WTC11 (cell line): ENCODE measurements around the gene LPAR3. TPM values are rescaled to one million over a fixed set of nuclear protein-coding genes. Genes with fewer than 3 reads are reported as not detected.

Experiments
- ATAC-seq: fragments of 200-7000 bp; cut with Tn5 transposase; 2 replicates; pipeline ENCODE4 v1.10.0; 2021; ENCODE audit warnings: mild to moderate bottlenecking, moderate library complexity
- CTCF ChIA-PET: fragments of 300-600 bp; sonication (Branson Sonifier 250); formaldehyde crosslinking; loops from one replicate; lab custom pipeline; 2021; ENCODE audit warnings: antibody characterized with exemption; lab: Charles Lee
- POLR2A ChIA-PET: fragments of 350-600 bp; sonication (Branson Sonifier 250); formaldehyde crosslinking; loops from one replicate; lab custom pipeline; 2021; ENCODE audit warnings: antibody characterized with exemption; lab: Charles Lee
- DNase-seq: peaks from one replicate; pipeline ENCODE4 v3.0.0; 2021; ENCODE audit warnings: low spot score
- H3K27ac Mint-ChIP-seq: 2 replicates; pipeline ENCODE4 v1.8.0; 2021; ENCODE audit warnings: mixed read lengths
- H3K27me3 Mint-ChIP-seq: 2 replicates; pipeline ENCODE4 v1.8.0; 2021; ENCODE audit warnings: low read depth, mild to moderate bottlenecking, moderate library complexity, mixed read lengths
- H3K36me3 Mint-ChIP-seq: 2 replicates; pipeline ENCODE4 v1.8.0; 2021; ENCODE audit warnings: mixed read lengths
- H3K4me1 Mint-ChIP-seq: 2 replicates; pipeline ENCODE4 v1.8.0; 2022; ENCODE audit warnings: mixed read lengths
- H3K4me3 Mint-ChIP-seq: 2 replicates; pipeline ENCODE4 v1.8.0; 2021; ENCODE audit warnings: mild to moderate bottlenecking, moderate library complexity, mixed read lengths
- H3K9me3 Mint-ChIP-seq: 2 replicates; pipeline ENCODE4 v1.8.0; 2021; ENCODE audit warnings: mixed read lengths
- ETV6 ChIP-seq: sonication (generic); formaldehyde crosslinking; IDR thresholded peaks from 2 replicates; pipeline ENCODE4 v1.8.1; 2022; ENCODE audit warnings: mild to moderate bottlenecking, missing genetic modification reagents
- FOXK1 ChIP-seq: sonication (generic); formaldehyde crosslinking; IDR thresholded peaks from 2 replicates; pipeline ENCODE4 v1.8.0; 2022; ENCODE audit warnings: mild to moderate bottlenecking, moderate library complexity, missing genetic modification reagents
- GRHL2 ChIP-seq: fragments of 250-450 bp; sonication (Bioruptor Pico); IDR thresholded peaks from 2 replicates; pipeline ENCODE4 v1.8.0; 2022; ENCODE audit warnings: mild to moderate bottlenecking, moderate library complexity; ENCODE audit not compliant: insufficient replicate concordance, severe bottlenecking
- HMGA2 ChIP-seq: fragments of 250-450 bp; sonication (Bioruptor Pico); IDR thresholded peaks from 2 replicates; pipeline ENCODE4 v1.4.0; 2021; ENCODE audit warnings: mild to moderate bottlenecking, moderate library complexity
- JAZF1 ChIP-seq: fragments of 250-450 bp; sonication (Bioruptor Pico); IDR thresholded peaks from 2 replicates; pipeline ENCODE4 v1.9.0; 2021; ENCODE audit warnings: moderate library complexity, mild to moderate bottlenecking, inconsistent platforms
- NFYB ChIP-seq: sonication (generic); formaldehyde crosslinking; conservative IDR thresholded peaks from 2 replicates; pipeline ENCODE4 v1.8.0; 2022; ENCODE audit warnings: low read depth, missing genetic modification reagents
- OVOL2 ChIP-seq: fragments of 250-450 bp; sonication (Bioruptor Pico); IDR thresholded peaks from 2 replicates; pipeline ENCODE4 v1.9.0; 2021; ENCODE audit warnings: mild to moderate bottlenecking, borderline replicate concordance
- RORB ChIP-seq: fragments of 250-450 bp; sonication (Bioruptor Pico); IDR thresholded peaks from 2 replicates; pipeline ENCODE4 v1.9.0; 2021; ENCODE audit warnings: mild to moderate bottlenecking
- TP53 ChIP-seq: sonication (generic); formaldehyde crosslinking; IDR thresholded peaks from 2 replicates; pipeline ENCODE4 v1.8.1; 2023; ENCODE audit warnings: mild to moderate bottlenecking, missing genetic modification reagents
- ZNF138 ChIP-seq: sonication (generic); formaldehyde crosslinking; conservative IDR thresholded peaks from 2 replicates; pipeline ENCODE4 v1.8.1; 2022; ENCODE audit warnings: mild to moderate bottlenecking, moderate library complexity, missing genetic modification reagents
- ZNF671 ChIP-seq: fragments of 250-450 bp; sonication (Bioruptor Pico); IDR thresholded peaks from 2 replicates; pipeline ENCODE4 v1.8.0; 2021; ENCODE audit warnings: mild to moderate bottlenecking
- total RNA-seq: library from RNA; stranded (reverse); gene quantifications from 3 replicates; pipeline ENCODE4 v1.2.3, GENCODE V29; 2021
- TF ChIP-seq, protein P1 (sequence below): sonication (generic); formaldehyde crosslinking; IDR thresholded peaks from 2 replicates; pipeline ENCODE4 v1.8.0; 2023; ENCODE audit warnings: missing genetic modification reagents, mild to moderate bottlenecking, borderline replicate concordance
- TF ChIP-seq, protein P2 (sequence below): fragments of 200-600 bp; IDR thresholded peaks from 2 replicates; pipeline ENCODE4 v1.8.0; 2022; ENCODE audit warnings: antibody characterized with exemption
- TF ChIP-seq, protein P3 (sequence below): sonication (generic); formaldehyde crosslinking; IDR thresholded peaks from 2 replicates; pipeline ENCODE4 v1.8.1; 2023; ENCODE audit warnings: mild to moderate bottlenecking, moderate library complexity, missing genetic modification reagents
- TF ChIP-seq, protein P4 (sequence below): sonication (generic); formaldehyde crosslinking; conservative IDR thresholded peaks from 2 replicates; pipeline ENCODE4 v1.8.1; 2022; ENCODE audit warnings: mild to moderate bottlenecking, missing genetic modification reagents
- TF ChIP-seq, protein P5 (sequence below): sonication (generic); formaldehyde crosslinking; IDR thresholded peaks from 2 replicates; pipeline ENCODE4 v1.8.0; 2022; ENCODE audit warnings: mild to moderate bottlenecking, missing genetic modification reagents
- TF ChIP-seq, protein P6 (sequence below): sonication (generic); formaldehyde crosslinking; IDR thresholded peaks from 2 replicates; pipeline ENCODE4 v1.8.1; 2023; ENCODE audit warnings: mild to moderate bottlenecking, missing genetic modification reagents, moderate library complexity

The LPAR3 gene
- total RNA-seq, 1 experiment from 2014 or later = 33.3 TPM

DNA sequence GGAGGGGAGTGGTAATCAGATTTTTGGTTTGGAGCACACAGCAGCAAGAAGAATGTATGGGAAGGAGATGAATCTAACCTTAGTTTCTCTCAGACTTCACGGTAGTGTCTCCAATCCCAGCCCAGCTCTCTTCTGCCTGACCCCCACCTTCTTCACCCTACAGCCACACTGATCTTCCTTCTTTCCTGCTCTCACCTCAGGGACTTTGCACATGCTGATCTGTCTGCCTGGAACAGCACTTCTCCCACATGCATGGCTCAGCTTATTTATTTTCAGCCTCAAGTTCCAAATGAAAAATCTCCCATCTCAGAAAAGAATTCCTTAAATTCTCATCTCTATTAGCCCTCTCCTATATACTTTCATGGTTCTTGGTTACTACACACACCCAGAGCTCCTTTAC is 48.8 kb upstream of the LPAR3 start:
- H3K9me3 Mint-ChIP-seq = no peaks in the 10 kb centered on the region

DNA sequence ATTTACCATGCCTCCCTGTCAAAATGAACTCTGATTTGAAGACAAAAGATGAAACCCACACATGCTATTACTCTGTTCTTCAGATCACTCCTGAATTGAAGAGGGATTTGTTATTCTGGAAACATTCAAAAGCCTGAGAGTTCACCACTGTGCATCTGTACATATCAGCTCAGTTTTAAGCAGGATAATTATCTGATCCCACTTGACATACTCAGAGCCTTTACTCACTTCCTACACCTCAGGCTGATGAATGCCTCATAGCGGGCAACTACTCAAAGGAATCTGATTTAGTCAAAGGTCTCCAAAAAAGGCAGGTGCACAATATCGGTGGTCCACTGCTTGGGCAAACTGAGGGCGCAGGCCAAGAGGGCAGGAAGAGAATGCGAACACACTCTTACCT is 47.5 kb upstream of the LPAR3 start:
- no peaks in the 10 kb centered on the region for H3K27me3 Mint-ChIP-seq
- POLR2A ChIA-PET = no interaction called here
- H3K9me3 Mint-ChIP-seq = no peaks in the 10 kb centered on the region
- TF ChIP-seq, protein P1, sequence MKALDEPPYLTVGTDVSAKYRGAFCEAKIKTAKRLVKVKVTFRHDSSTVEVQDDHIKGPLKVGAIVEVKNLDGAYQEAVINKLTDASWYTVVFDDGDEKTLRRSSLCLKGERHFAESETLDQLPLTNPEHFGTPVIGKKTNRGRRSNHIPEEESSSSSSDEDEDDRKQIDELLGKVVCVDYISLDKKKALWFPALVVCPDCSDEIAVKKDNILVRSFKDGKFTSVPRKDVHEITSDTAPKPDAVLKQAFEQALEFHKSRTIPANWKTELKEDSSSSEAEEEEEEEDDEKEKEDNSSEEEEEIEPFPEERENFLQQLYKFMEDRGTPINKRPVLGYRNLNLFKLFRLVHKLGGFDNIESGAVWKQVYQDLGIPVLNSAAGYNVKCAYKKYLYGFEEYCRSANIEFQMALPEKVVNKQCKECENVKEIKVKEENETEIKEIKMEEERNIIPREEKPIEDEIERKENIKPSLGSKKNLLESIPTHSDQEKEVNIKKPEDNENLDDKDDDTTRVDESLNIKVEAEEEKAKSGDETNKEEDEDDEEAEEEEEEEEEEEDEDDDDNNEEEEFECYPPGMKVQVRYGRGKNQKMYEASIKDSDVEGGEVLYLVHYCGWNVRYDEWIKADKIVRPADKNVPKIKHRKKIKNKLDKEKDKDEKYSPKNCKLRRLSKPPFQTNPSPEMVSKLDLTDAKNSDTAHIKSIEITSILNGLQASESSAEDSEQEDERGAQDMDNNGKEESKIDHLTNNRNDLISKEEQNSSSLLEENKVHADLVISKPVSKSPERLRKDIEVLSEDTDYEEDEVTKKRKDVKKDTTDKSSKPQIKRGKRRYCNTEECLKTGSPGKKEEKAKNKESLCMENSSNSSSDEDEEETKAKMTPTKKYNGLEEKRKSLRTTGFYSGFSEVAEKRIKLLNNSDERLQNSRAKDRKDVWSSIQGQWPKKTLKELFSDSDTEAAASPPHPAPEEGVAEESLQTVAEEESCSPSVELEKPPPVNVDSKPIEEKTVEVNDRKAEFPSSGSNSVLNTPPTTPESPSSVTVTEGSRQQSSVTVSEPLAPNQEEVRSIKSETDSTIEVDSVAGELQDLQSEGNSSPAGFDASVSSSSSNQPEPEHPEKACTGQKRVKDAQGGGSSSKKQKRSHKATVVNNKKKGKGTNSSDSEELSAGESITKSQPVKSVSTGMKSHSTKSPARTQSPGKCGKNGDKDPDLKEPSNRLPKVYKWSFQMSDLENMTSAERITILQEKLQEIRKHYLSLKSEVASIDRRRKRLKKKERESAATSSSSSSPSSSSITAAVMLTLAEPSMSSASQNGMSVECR (CRISPR knock-in tag) = no peak
- TF ChIP-seq, protein P2, sequence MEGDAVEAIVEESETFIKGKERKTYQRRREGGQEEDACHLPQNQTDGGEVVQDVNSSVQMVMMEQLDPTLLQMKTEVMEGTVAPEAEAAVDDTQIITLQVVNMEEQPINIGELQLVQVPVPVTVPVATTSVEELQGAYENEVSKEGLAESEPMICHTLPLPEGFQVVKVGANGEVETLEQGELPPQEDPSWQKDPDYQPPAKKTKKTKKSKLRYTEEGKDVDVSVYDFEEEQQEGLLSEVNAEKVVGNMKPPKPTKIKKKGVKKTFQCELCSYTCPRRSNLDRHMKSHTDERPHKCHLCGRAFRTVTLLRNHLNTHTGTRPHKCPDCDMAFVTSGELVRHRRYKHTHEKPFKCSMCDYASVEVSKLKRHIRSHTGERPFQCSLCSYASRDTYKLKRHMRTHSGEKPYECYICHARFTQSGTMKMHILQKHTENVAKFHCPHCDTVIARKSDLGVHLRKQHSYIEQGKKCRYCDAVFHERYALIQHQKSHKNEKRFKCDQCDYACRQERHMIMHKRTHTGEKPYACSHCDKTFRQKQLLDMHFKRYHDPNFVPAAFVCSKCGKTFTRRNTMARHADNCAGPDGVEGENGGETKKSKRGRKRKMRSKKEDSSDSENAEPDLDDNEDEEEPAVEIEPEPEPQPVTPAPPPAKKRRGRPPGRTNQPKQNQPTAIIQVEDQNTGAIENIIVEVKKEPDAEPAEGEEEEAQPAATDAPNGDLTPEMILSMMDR = no peak
- TF ChIP-seq, protein P3, sequence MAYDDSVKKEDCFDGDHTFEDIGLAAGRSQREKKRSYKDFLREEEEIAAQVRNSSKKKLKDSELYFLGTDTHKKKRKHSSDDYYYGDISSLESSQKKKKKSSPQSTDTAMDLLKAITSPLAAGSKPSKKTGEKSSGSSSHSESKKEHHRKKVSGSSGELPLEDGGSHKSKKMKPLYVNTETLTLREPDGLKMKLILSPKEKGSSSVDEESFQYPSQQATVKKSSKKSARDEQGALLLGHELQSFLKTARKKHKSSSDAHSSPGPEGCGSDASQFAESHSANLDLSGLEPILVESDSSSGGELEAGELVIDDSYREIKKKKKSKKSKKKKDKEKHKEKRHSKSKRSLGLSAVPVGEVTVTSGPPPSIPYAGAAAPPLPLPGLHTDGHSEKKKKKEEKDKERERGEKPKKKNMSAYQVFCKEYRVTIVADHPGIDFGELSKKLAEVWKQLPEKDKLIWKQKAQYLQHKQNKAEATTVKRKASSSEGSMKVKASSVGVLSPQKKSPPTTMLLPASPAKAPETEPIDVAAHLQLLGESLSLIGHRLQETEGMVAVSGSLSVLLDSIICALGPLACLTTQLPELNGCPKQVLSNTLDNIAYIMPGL (CRISPR knock-in tag) = no peak
- no peak for TF ChIP-seq FOXK1 (CRISPR knock-in tag)
- TF ChIP-seq, protein P4, sequence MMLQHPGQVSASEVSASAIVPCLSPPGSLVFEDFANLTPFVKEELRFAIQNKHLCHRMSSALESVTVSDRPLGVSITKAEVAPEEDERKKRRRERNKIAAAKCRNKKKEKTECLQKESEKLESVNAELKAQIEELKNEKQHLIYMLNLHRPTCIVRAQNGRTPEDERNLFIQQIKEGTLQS = no peak
- no peak for TF ChIP-seq ETV6 (CRISPR knock-in tag)
- no peak for TF ChIP-seq RORB (CRISPR knock-in tag)

More for the DNA sequence above, 48.8 kb upstream of the LPAR3 start:
- H3K4me3 Mint-ChIP-seq = no peak overlapping the region
- CTCF ChIA-PET = interaction anchor here (1.0 to 1.2 kb wide), 2 partner anchors 129 to 318 kb away, joined by 3 read pairs; partner anchors contain the start of gene C1orf52
- no peak for DNase-seq
- TF ChIP-seq JAZF1 (CRISPR knock-in tag) = no peak
- TF ChIP-seq GRHL2 (CRISPR knock-in tag) = no peak
- TF ChIP-seq, protein P1 (CRISPR knock-in tag) = no peak
- TF ChIP-seq, protein P5, sequence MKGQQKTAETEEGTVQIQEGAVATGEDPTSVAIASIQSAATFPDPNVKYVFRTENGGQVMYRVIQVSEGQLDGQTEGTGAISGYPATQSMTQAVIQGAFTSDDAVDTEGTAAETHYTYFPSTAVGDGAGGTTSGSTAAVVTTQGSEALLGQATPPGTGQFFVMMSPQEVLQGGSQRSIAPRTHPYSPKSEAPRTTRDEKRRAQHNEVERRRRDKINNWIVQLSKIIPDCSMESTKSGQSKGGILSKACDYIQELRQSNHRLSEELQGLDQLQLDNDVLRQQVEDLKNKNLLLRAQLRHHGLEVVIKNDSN (CRISPR knock-in tag) = no peak
- no peak for TF ChIP-seq HMGA2 (CRISPR knock-in tag)
- no peak for TF ChIP-seq ZNF671 (CRISPR knock-in tag)
- no peak for TF ChIP-seq OVOL2 (CRISPR knock-in tag)
- TF ChIP-seq, protein P6, sequence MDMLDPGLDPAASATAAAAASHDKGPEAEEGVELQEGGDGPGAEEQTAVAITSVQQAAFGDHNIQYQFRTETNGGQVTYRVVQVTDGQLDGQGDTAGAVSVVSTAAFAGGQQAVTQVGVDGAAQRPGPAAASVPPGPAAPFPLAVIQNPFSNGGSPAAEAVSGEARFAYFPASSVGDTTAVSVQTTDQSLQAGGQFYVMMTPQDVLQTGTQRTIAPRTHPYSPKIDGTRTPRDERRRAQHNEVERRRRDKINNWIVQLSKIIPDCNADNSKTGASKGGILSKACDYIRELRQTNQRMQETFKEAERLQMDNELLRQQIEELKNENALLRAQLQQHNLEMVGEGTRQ (CRISPR knock-in tag) = no peak
- TF ChIP-seq TP53 (CRISPR knock-in tag) = no peak
- no peak for TF ChIP-seq NFYB
- TF ChIP-seq, protein P3 (CRISPR knock-in tag) = no peak
- TF ChIP-seq ZNF138 (CRISPR knock-in tag) = no peak
- TF ChIP-seq, all 79 proteins: peak for 0
- no peaks in the 10 kb centered on the region for H3K27me3 Mint-ChIP-seq
- H3K4me1 Mint-ChIP-seq = peaks cover 19% of the 10 kb centered on the region
- POLR2A ChIA-PET = no interaction called here
- no peak overlapping the region for H3K27ac Mint-ChIP-seq
- ATAC-seq = no peak
- H3K36me3 Mint-ChIP-seq = no peaks in the 10 kb centered on the region

More for the DNA sequence above, 47.5 kb upstream of the LPAR3 start:
- no peak overlapping the region for H3K4me3 Mint-ChIP-seq
- H3K27ac Mint-ChIP-seq = no peak overlapping the region
- H3K36me3 Mint-ChIP-seq = no peaks in the 10 kb centered on the region
- no peak for DNase-seq
- H3K4me1 Mint-ChIP-seq = peaks cover 10% of the 10 kb centered on the region
- no peak for ATAC-seq
- CTCF ChIA-PET = interaction anchor here (1.2 kb wide), 1 partner anchor 319 kb away, joined by 3 read pairs; the partner anchor contains the start of gene C1orf52
